Activated naive CD4-positive, alpha-beta T cell treated with anti-CD3 and anti-CD28 coated beads for 36 hours (primary cell): ENCODE measurements around the gene COG2. TPM values are rescaled to one million over a fixed set of nuclear protein-coding genes. Genes with fewer than 3 reads are reported as not detected.
"Not testable (repeated sequence)": the region's sequence is repeated elsewhere in the genome, so short reads cannot be mapped to it uniquely, and the experiment has no call there.

Experiments
- CTCF ChIA-PET: fragments of 350-600 bp; sonication (Branson Sonifier 250); formaldehyde crosslinking; loops from one replicate; lab custom pipeline; 2021; ENCODE audit warnings: antibody characterized with exemption; lab: Charles Lee
- DNase-seq: peaks from one replicate; pipeline ENCODE4 v3.0.0-alpha.2; 2020
- H3K27ac Mint-ChIP-seq: one replicate; pipeline ENCODE4 v1.8.0; 2021; ENCODE audit warnings: mild to moderate bottlenecking, mixed read lengths
- H3K27me3 Mint-ChIP-seq: one replicate; pipeline ENCODE4 v1.8.0; 2021; ENCODE audit warnings: low read depth, mixed read lengths
- H3K36me3 Mint-ChIP-seq: one replicate; pipeline ENCODE4 v1.8.0; 2021; ENCODE audit warnings: low read depth, mixed read lengths
- H3K4me1 Mint-ChIP-seq: one replicate; pipeline ENCODE4 v1.8.0; 2021; ENCODE audit warnings: low read depth, mixed read lengths
- H3K4me3 Mint-ChIP-seq: one replicate; pipeline ENCODE4 v1.8.0; 2021; ENCODE audit warnings: mild to moderate bottlenecking, moderate library complexity, mixed read lengths
- H3K9me3 Mint-ChIP-seq: one replicate; pipeline ENCODE4 v1.8.0; 2021; ENCODE audit warnings: mixed read lengths
- intact Hi-C: fragments of 100-400 bp; cut with micrococcal nuclease; formaldehyde crosslinking; loops from one replicate; pipeline ENCODE4 v1.15.1; 2023
- total RNA-seq, 2 experiments: library from RNA; stranded (reverse); gene quantifications; one replicate each; pipeline ENCODE4 v1.2.3, GENCODE V29; 2021

Gene COG2
- total RNA-seq, 2 experiments from 2014 or later, result 19.9 to 22.1 TPM

DNA sequence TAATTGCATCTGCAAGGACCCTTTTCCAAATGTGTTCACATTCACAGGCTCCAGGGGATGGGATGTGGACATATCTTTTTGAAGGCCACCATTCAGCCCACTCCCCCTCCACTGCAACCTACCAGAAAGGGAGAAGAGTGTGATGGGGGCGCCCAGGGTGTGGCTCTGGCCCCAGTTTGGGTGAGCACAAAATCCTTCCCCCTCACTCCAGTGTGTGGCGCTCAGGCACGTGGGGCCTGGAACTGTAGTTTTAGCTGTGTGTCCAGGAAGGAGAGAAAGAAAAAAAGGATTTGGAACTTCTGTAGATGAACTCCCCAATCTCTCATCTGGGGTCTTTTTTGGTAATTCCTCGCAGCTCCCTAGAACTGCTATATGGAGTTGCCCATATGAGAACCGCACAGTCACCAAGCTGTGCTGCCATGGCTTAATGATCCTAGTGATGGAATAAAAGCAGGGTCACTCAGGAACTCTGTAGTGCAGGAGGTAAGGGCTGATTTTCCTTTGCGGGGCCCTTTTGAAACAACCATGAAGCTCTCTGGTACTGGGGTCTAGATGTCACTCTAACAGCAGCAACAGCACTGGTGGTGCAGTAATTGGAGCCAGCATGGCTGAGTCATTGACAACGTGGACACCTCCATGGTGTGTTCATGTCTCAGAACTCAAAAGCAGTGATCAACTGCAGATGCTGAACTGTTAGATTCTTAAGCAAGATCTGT is 54.6 kb downstream of the COG2 start:
- CTCF ChIA-PET, result interaction anchor here (0.6 to 1.0 kb wide), 2 partner anchors 93 to 194 kb away, joined by 3 to 6 read pairs; no protein-coding TSS in a partner anchor
- no peak overlapping the region for H3K4me3 Mint-ChIP-seq

DNA sequence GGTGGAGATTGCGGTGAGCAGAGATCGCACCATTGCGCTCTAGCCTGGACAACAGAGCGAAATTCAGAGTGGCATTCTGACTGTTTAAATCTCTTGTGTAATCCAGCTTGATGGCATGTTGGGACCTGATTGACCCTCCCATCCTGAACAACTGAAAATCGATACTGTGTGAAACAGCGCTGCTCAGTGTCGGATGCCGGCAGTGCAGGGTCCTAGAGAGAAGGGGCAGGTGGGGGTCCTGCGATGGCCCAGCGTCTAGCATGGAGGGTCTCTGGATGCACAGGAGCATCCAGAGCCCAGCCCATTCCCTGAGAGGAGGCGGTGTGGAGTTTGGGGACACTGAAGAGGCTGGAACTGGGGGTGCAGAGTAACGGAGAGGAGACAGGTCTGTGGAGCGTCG is 55.8 kb downstream of the COG2 start:
- Mint-ChIP-seq H3K4me1 (no peaks in the 10 kb centered on the region), H3K4me3 (no peak overlapping the region), H3K27ac (no peak overlapping the region), H3K27me3 (no peaks in the 10 kb centered on the region), H3K9me3 (no peaks in the 10 kb centered on the region), H3K36me3 (peaks cover 5% of the 10 kb centered on the region)
- no peak for DNase-seq
- intact Hi-C loops, result no loop called here
- CTCF ChIA-PET, result interaction anchor here (0.6 kb wide), 1 partner anchor 221 kb away, joined by 3 read pairs; no protein-coding TSS in a partner anchor

More for the DNA sequence above, 54.6 kb downstream of the COG2 start:
- H3K4me1 Mint-ChIP-seq, result no peaks in the 10 kb centered on the region
- no peak overlapping the region for H3K27ac Mint-ChIP-seq
- intact Hi-C loops, result no loop called here
- no peaks in the 10 kb centered on the region for H3K9me3 Mint-ChIP-seq
- H3K36me3 Mint-ChIP-seq, result peaks cover 12% of the 10 kb centered on the region
- DNase-seq, result no peak
- no peaks in the 10 kb centered on the region for H3K27me3 Mint-ChIP-seq

DNA sequence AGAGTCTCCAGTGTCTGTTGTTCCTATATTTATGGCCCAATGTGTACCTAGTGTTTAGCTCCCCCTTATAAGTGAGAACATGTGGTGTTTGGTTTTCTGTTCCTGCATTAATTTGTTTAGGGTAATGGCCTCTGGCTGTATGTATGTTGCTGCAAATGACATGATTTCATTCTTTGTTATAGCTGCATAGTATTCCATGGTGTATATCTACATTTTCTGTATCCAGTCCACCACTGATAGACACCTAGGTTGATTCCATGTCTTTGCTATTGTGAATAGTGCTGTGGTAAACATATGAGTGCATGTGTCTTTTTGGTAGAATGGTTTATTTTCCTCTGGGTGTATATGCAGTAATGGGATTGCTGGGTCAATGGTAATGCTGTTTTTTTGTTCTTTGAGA is 56.7 kb downstream of the COG2 start:
- CTCF ChIA-PET, result interaction anchor here (0.6 kb wide), 2 partner anchors 36 to 220 kb away, joined by 3 read pairs; no protein-coding TSS in a partner anchor
- H3K36me3 Mint-ChIP-seq, H3K9me3 Mint-ChIP-seq, DNase-seq, H3K4me3 Mint-ChIP-seq, intact Hi-C loops, H3K4me1 Mint-ChIP-seq, H3K27me3 Mint-ChIP-seq, H3K27ac Mint-ChIP-seq: not testable (repeated sequence)

DNA sequence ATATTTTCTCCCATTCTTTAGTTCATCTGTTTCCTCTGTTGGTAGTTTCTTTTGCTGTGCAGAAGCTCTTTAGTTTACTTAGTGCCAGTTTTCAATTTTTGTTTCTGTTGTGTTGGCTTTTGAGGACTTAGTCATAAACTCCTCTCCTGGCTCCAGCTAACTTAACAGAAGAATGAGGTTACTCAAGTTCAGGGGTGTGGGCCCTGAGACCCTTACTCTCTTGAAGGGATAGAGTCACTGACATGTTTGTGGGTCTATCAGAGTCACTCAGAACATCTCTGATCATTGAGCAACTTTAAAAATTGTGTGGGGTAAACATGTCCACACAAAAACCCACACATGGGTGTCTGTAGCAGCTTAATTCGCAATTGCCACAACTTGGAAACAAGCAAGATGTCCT is 57.4 kb downstream of the COG2 start:
- intact Hi-C loops, result no loop called here
- H3K27me3 Mint-ChIP-seq, result no peaks in the 10 kb centered on the region

DNA sequence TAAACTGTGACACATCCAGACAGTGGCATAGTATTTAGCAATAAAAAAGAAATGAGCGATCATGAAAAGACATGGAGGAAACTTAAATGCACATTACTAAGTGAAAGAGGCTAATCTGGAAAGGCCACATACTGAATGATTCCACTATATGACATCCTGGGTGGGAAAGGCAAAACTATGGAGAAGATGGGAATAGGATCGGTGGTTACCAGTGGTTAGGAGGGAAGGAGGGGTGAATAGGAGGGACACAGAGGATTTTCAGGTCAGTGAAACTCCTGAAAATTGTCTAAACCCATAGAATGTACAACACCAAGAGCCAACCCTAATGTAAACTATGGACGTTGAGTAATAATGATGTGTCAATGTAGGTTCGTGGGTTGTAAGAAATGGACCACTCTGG is 57.9 kb downstream of the COG2 start:
- Mint-ChIP-seq H3K4me3 (no peak overlapping the region), H3K27me3 (peaks cover under 1% of the 10 kb centered on the region), H3K9me3 (no peaks in the 10 kb centered on the region), H3K36me3 (no peaks in the 10 kb centered on the region), H3K27ac (no peak overlapping the region), H3K4me1 (no peaks in the 10 kb centered on the region)
- intact Hi-C loops, result no loop called here
- DNase-seq, result no peak
- CTCF ChIA-PET, result no interaction called here

More for the DNA sequence above, 57.4 kb downstream of the COG2 start:
- CTCF ChIA-PET, result no interaction called here
- no peaks in the 10 kb centered on the region for H3K4me1 Mint-ChIP-seq
- H3K4me3 Mint-ChIP-seq, result no peak overlapping the region
- no peaks in the 10 kb centered on the region for H3K9me3 Mint-ChIP-seq
- no peak for DNase-seq
- H3K27ac Mint-ChIP-seq, result no peak overlapping the region
- H3K36me3 Mint-ChIP-seq, result no peaks in the 10 kb centered on the region

DNA sequence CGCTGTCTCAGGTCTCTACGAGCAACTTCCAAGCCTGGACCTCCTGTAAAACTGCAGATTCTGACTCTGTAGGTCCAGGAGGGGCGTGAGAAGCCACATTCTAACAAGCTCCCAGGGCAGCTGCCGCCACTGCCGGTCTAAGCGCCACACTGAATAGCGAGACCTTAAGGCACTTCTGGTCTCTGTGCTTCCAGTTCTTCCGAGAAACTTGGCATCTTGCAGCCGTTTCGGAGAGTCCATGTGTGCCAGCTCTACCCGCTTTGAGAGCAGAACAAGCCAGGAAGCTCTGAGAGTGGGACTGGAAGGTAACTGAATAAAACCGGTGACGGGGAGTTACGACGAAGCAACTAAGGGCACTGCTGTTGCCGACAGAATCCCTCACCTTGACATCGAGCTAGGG is 59.2 kb downstream of the COG2 start:
- H3K4me3 Mint-ChIP-seq, result no peak overlapping the region
- no peaks in the 10 kb centered on the region for H3K36me3 Mint-ChIP-seq
- peaks cover 1% of the 10 kb centered on the region for H3K27me3 Mint-ChIP-seq
- intact Hi-C loops, result no loop called here
- H3K27ac Mint-ChIP-seq, result no peak overlapping the region
- CTCF ChIA-PET, result no interaction called here
- DNase-seq, result no peak
- no peaks in the 10 kb centered on the region for H3K4me1 Mint-ChIP-seq
- no peaks in the 10 kb centered on the region for H3K9me3 Mint-ChIP-seq

DNA sequence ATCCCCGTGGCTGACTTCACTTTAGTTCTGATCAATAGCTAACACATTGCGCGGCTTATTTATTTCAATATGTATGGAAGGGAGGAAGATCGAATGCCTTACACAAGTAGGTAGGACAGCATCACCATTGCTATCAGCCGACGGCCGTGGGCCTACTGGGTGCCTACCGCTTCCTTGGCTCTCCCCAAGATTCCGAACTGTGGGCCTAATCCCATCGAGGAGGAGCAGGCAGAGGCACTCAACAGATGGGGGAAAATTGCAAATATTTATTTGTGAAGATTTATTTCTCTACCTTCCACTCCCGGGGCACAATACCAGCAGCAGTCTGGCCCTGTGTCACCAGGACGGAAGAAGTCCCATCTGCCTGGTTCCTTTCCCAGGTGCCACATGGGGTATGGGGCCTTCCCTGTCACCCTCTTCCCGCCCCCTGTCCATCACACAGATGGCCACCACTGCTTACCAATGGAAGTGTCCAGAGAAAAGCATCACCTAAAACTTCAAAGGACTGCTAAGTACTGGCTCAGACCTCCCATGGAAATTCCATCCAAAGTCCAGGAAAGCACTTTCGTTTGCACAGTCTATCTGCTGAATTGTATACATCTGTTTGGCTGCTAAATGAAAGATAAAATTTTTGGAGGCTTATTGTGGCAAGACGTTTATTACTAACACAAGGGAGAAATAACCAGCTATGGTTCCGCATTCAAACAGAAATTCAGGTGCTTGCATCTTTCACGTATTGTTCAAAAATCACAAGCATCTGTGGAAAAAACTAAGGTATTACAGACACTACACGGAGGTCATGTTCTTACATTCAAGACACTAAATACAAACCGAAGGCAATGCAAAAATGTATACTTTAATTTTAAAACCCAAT is 59.9 kb downstream of the COG2 start:
- intact Hi-C loops, result no loop called here
- H3K27ac Mint-ChIP-seq, result no peak overlapping the region
- DNase-seq, result no peak
- H3K4me1 Mint-ChIP-seq, result no peaks in the 10 kb centered on the region
- CTCF ChIA-PET, result interaction anchor here (0.6 kb wide), 1 partner anchor 37 kb away, joined by 3 read pairs; no protein-coding TSS in a partner anchor
- no peaks in the 10 kb centered on the region for H3K9me3 Mint-ChIP-seq
- H3K27me3 Mint-ChIP-seq, result peaks cover 1% of the 10 kb centered on the region
- H3K4me3 Mint-ChIP-seq, result no peak overlapping the region
- no peaks in the 10 kb centered on the region for H3K36me3 Mint-ChIP-seq

DNA sequence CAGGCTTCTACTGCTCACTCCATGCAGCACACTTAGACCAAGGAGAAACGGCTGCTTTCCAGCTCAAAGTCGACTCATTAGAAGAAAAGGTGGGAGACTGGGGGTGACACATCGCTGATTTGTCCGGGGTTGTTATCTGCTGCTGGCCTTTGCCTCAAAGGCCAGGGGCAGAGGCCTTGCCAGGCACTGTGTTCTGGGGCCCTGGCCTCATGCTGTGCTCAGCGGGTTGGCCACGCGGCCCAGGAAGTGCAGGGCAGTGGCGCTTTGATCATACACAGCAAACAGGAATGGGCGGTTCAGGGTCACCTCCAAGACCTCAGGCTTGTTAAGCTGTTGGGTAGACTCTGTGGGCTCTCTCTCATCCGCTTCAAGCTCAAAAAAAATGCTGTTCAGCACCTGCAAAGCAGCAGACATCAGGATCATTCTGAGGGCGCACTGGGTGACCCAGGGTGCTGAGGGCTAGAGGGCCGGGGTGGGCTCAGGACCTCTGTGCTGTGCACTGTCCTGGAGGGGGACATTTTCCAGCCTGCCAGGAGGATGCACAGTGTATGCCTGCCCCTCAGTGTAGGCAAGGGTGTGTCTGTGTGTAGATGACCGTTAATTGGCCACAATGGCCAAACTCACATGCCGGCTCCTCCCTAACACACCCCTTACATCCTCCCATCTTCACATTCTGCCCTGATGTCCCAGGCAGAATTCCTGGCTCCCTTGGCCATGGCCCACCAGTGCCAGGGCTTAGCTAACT is 60.8 kb downstream of the COG2 start:
- intact Hi-C loops, result no loop called here
- Mint-ChIP-seq H3K9me3 (no peaks in the 10 kb centered on the region), H3K36me3 (no peaks in the 10 kb centered on the region), H3K27me3 (peaks cover 3% of the 10 kb centered on the region), H3K4me1 (no peaks in the 10 kb centered on the region), H3K4me3 (no peak overlapping the region), H3K27ac (no peak overlapping the region)
- CTCF ChIA-PET, result interaction anchor here (0.6 kb wide), 1 partner anchor 36 kb away, joined by 3 read pairs; no protein-coding TSS in a partner anchor
- no peak for DNase-seq

DNA sequence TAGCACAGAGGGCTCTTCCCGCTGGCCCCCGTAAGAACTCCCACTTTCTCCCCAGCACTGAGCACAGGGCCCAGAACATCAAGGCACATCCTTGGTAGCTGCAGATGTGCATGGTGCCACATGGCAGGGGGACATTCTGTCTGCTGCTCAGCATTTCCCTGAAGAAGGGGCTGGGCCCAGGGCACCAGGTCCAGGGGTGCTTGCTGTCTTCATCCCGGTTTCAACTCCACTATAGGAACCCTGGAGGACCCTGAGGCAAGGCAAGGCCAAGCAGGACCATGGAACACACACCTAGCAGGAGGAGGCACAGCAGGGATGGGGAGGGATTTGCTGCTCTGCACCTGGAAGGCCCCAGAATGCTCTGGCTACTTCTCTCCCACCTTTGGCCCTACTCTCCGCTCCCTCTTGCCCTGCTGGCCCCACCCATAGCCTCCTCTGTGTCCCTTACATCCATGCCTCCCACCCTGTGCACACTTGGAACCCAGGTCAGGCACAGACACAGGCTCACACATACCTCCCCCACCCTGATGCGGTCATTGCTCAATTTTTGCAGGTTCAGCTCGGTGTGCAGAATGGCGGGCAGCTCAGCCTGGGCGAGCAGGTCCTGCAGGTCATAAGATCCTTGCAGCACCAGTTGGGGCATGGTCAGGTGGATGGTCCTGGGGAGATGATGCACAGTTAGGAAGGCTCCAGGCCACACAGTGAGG is 61.6 kb downstream of the COG2 start:
- Mint-ChIP-seq H3K27ac (no peak overlapping the region), H3K4me1 (no peaks in the 10 kb centered on the region), H3K36me3 (no peaks in the 10 kb centered on the region), H3K4me3 (no peak overlapping the region), H3K9me3 (no peaks in the 10 kb centered on the region), H3K27me3 (peaks cover 5% of the 10 kb centered on the region)
- intact Hi-C loops, result no loop called here
- CTCF ChIA-PET, result no interaction called here
- no peak for DNase-seq

DNA sequence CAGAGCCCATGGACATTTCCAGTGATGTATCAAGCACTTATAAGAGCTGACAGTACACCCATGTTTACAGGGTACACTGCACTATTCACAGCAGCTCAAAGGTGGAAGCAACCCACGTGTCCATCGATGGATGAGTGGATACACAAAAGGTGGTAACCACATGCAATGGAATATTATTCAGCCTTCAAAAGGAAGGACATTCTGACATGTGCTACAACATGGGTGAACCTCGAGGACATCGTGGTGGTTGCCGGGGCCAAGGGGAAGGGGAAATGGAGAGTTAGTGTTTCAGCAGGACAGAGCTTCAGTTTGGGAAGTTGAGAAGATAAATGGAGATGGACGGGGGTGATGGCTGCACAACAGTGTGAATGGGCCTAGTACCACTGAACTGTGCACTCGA is 62.5 kb downstream of the COG2 start:
- H3K4me1 Mint-ChIP-seq, result no peaks in the 10 kb centered on the region
- H3K9me3 Mint-ChIP-seq, result no peaks in the 10 kb centered on the region
- H3K27me3 Mint-ChIP-seq, result peaks cover 5% of the 10 kb centered on the region
- CTCF ChIA-PET, result no interaction called here
- no peaks in the 10 kb centered on the region for H3K36me3 Mint-ChIP-seq
- no peak for DNase-seq
- intact Hi-C loops, result no loop called here
- H3K4me3 Mint-ChIP-seq, result no peak overlapping the region
- no peak overlapping the region for H3K27ac Mint-ChIP-seq

DNA sequence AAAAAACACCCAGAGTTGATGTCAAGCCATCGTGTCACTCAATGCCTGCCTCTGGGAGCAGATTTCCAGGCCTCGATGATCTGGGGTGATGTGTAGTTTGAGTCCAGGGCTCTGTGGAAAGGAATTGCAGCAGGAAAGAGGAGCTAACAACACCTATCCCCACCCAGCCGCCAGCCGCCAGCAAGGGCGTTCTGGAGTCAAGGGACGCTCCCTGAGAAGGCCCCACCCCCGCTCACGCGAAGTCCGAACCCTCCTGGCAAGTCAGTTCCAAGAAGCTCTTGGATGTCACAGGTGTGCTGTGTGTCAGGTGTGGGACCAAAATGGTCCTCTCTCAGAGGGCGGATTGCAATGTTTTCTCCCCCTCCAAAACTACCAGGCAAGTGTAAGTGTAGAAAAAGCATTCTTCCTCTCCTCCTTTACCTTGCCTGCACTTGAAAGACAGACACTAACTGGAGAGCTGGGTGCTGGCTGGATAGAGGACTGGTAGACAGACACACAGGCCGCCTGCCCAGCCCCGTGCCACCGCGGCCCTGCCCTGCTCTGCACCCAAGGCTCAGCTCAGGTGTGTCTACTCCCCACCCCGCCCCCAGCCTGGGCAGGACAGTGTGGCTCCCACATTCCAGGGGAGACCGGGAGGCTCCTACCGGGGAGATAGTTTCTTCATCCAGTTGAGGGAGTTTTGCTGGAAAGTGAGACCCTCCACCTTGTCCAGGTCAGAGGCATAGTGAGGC is 63.2 kb downstream of the COG2 start:
- intact Hi-C loops, result no loop called here
- H3K4me1 Mint-ChIP-seq, result no peaks in the 10 kb centered on the region
- CTCF ChIA-PET, result no interaction called here
- no peak overlapping the region for H3K4me3 Mint-ChIP-seq
- peaks cover 5% of the 10 kb centered on the region for H3K27me3 Mint-ChIP-seq
- DNase-seq, result no peak
- H3K36me3 Mint-ChIP-seq, result no peaks in the 10 kb centered on the region
- no peaks in the 10 kb centered on the region for H3K9me3 Mint-ChIP-seq
- H3K27ac Mint-ChIP-seq, result no peak overlapping the region
